GM12874 (cell line): ENCODE results near the gene NDNF.

Source experiments
- TF ChIP-seq, protein P1 (sequence below): IDR thresholded peaks from 2 replicates; pipeline ENCODE4 v1.5.1; 2011; ENCODE audit warnings: low read depth, mild to moderate bottlenecking, control low read depth, low read length, moderate library complexity; ENCODE audit not compliant: insufficient read depth

The NDNF gene

DNA sequence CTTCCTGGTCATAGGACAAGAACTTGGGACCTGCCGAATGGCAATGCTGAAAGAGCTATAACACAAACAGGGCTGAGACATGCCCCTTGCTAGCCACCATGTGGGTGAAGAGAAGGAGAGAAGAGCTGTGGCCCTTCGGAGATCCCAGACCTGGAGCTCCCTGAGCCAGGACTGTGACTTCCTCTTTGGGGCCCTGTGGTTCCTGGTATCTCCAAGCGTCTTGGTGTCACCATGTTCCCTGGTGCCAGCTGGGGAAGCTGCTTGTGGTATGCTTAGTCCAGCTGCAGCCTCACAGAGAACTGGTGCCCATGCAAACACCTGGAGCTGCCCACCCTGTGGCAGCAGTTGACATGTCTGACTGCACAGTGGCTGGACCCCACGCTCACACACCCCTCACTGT lies 68.5 kb downstream of the NDNF start:
- TF ChIP-seq, protein P1, sequence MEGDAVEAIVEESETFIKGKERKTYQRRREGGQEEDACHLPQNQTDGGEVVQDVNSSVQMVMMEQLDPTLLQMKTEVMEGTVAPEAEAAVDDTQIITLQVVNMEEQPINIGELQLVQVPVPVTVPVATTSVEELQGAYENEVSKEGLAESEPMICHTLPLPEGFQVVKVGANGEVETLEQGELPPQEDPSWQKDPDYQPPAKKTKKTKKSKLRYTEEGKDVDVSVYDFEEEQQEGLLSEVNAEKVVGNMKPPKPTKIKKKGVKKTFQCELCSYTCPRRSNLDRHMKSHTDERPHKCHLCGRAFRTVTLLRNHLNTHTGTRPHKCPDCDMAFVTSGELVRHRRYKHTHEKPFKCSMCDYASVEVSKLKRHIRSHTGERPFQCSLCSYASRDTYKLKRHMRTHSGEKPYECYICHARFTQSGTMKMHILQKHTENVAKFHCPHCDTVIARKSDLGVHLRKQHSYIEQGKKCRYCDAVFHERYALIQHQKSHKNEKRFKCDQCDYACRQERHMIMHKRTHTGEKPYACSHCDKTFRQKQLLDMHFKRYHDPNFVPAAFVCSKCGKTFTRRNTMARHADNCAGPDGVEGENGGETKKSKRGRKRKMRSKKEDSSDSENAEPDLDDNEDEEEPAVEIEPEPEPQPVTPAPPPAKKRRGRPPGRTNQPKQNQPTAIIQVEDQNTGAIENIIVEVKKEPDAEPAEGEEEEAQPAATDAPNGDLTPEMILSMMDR: no peak

DNA sequence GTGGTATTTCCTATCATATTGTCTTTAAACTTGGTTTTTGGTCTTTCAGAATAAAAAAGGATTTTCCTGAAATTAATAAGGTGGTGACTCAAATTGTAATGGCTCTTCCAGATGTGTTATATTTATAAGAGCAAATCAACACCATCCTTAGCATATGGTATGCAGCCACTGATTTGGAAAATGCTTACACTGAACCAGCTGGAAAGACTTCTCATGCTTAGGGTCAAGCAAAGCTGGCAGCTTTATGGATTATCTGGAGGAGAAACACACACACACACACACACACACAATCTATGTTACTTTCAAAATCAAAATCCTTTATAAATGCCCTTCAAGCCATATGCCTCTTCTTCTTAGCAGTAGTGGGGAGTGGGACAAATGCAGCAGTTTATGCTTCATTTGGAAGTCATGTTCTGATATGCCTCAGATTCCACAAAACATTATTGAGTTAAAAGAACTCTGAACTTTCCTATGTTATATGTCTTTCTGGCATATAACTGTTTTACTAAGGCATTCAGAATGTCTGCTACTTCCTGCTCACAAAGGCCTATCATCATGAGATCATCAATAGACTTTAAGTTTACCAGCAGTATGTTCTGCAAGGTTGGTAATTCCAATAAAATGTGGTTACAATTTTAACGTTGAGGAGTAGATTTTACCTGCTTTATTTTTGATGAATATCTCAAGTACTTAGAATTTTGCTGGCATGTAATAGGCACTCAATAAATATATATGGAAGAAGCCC lies 76.9 kb downstream of the NDNF start:
- TF ChIP-seq, protein P1: no peak

DNA sequence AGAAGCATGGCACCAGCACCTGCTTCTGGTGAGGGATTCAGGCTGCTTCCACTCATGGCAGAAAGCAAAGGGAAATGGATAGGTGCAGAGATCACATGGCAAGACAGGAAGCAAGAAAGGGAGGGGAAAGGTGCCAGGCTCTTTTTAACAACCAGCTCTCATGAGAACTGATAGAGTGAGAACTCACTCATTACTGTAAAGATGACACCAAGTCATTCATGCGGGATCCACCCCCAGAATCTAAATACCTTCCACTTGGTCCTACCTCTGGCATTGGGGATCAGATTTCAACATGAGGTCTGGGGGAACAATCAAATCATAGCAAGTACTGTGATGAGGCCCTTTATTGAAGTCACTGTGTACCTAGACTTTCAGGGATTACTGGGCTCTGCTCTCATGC lies 77.8 kb downstream of the NDNF start:
- TF ChIP-seq, protein P1: no peak

DNA sequence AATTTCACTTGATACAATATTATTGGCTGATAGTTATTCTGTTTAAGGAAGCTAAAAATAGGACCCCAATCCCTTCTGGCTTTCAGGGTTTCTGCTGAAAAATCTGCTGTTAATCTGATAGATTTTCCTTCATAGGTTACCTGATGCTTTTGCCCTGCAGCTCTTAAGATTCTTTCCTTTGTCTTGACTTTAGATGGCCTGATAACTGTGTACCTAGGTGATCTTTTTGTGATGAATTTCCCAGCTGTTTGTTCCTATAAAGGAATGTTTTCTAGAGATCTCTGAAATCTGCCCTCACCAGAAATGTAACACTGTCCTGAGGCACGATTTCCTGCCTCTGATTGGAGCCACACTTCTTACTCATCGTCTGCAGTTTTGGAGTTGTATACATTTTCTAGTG lies 80.5 kb downstream of the NDNF start:
- TF ChIP-seq, protein P1: no peak

DNA sequence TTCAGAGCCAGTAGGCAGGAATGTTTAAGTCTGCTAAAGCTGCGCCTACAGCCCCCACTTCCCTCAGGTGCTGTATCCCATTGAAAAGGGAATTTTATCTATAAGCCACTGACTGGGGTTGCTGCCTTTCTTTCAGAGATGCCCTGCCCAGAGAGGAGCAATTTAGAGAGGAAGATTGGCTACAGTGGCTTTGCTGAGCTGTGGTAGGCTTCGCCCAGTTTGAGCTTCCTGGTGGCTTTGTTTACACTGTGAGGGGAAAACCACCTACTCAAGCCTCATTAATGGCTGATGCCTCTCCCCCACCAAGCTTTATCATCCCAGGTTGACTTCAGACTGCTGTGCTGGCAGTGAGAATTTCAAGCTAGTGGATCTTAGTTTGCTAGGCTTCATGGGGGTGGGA lies 82.1 kb downstream of the NDNF start:
- TF ChIP-seq, protein P1: no peak
